Body of pancreas (tissue), 4 donors: Measurements from ENCODE around the gene GCLC. TPM values are rescaled to one million over a fixed set of nuclear protein-coding genes. Genes with fewer than 3 reads are reported as not detected.

Experiments used
- ATAC-seq: fragments of 150-250 bp; one replicate; pipeline ENCODE4 v1.9.1; 2016
- DNase-seq, 4 donors: peaks; one replicate each; pipeline ENCODE4 v3.0.0-alpha.2; 2019
- H3K27ac ChIP-seq, 4 donors: fragments of 200-600 bp; sonication (generic); 1 replicate in 3 of 4; 2 replicates in 1 of 4; pipeline versions ENCODE4 v1.5.1 to v1.6.1; 2016 to 2019; ENCODE audit warnings: mild to moderate bottlenecking in 1 of 4, mixed read lengths in 1 of 4, moderate library complexity in 1 of 4
- H3K27me3 ChIP-seq, 2 donors: fragments of 200-600 bp; sonication (generic); one replicate each; pipeline ENCODE4 v1.6.0; 2016; ENCODE audit warnings: mild to moderate bottlenecking in 1 of 2
- H3K36me3 ChIP-seq, 2 donors: fragments of 200-600 bp; sonication (generic); replicated peaks in 1 of 2; 2 replicates each; pipeline ENCODE4 v1.5.1; 2016; ENCODE audit warnings: low read depth in 2 of 2; ENCODE audit not compliant: insufficient read depth in 1 of 2
- H3K4me1 ChIP-seq: fragments of 200-600 bp; sonication (generic); one replicate; pipeline ENCODE4 v1.6.0; 2016
- H3K4me3 ChIP-seq, 2 donors: fragments of 200-600 bp; sonication (generic); 1 replicate in 1 of 2; 2 replicates in 1 of 2; pipeline ENCODE4 v1.5.1; 2016 to 2019
- H3K9me3 ChIP-seq, 3 donors: fragments of 200-600 bp; sonication (generic); 1 replicate in 2 of 3; 2 replicates in 1 of 3; pipeline ENCODE4 v1.5.1; 2016
- CTCF ChIP-seq, 7 experiments: fragments of 450-650 bp in 4 of 7; fragments of 200-600 bp in 3 of 7; sonication (generic) in 3 of 7; IDR thresholded peaks; one replicate each; pipeline ENCODE4 v1.5.1; 2016 to 2019; ENCODE audit warnings: antibody characterized with exemption in 7 of 7
- POLR2A ChIP-seq, 3 donors: fragments of 450-650 bp; IDR thresholded peaks; one replicate each; pipeline ENCODE4 v1.6.1; 2016; ENCODE audit warnings: antibody characterized with exemption in 3 of 3, mild to moderate bottlenecking in 2 of 3
- WGBS, 2 donors: methylation state at CpG; one replicate each; pipeline ENCODE4 v1.1.5; 2017; 5-methylcytosine and 5-hydroxymethylcytosine counted together
- intact Hi-C: fragments of 100-400 bp; cut with DNase I; formaldehyde crosslinking; loops from one replicate; pipeline ENCODE4 v1.15.1; 2023
- total RNA-seq, 2 donors: library from RNA; depleted of rRNA; stranded (reverse); fragments of >200 nt; gene quantifications; one replicate each; pipeline ENCODE4 v1.1.0, GENCODE V29; 2016

Gene GCLC
- total RNA-seq, 2 donors from 2014 or later: 27.2 to 30.7 TPM

DNA sequence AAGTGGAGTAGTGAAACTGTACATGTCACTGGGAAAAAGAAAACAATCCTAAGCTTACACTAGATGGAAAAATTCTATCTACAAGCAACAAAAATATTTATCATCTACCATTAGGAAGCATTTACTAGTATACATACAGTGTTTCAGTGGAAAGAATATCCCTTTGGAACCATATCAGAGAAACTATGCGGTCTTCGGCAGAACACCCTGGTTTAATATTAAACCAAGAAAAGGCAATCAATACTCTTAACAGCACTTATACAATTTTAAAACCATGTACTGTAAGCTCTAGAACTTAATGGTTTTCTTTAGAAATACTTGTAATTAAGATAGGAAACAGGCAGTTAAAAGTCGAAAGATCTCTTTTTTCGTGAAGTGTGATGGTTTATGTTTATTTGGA, 32.3 kb downstream of the GCLC start:
- 14 to 17% methylated on average over 4 of the region's 4 CpGs for WGBS, 2 donors
- Histone ChIP-seq H3K27me3 (no peaks in the 10 kb centered on the region), H3K27ac (peak overlapping the region in 3 of 4 donors; percentile 18 to 67 (median 50)), H3K4me3 (no peak overlapping the region), H3K4me1 (peaks cover 55% of the 10 kb centered on the region), H3K36me3 (no peaks in the 10 kb centered on the region), H3K9me3 (no peaks in the 10 kb centered on the region)
- no peak for TF ChIP-seq POLR2A (IDR thresholded peaks at IDR 0.05)
- TF ChIP-seq CTCF (IDR thresholded peaks at IDR 0.05): no peak
- no peak for DNase-seq
- ATAC-seq: peak; percentile 72
- intact Hi-C loops: no loop called here

DNA sequence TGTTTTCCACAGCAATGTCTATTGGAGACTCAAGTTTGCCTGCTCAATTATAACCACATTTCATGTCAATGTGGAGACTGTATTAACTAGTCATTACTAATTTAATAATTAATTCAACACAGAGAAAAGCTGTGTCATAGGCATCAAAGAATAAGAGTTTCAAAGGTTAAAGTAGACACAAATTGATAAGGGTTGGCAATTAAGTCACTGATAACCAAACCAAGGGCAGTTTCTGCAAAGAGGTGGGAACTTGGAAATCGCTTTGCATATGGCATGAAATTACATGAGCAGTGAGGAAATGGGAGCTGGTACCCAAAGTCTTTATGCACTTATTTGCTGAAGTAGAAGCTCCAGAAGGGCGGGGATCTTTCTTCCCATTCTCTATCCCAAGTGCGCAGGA, 34.2 kb downstream of the GCLC start:
- H3K27me3 ChIP-seq: no peaks in the 10 kb centered on the region
- ATAC-seq: no peak
- H3K9me3 ChIP-seq: no peaks in the 10 kb centered on the region
- H3K36me3 ChIP-seq: peaks cover 4 to 10% of the 10 kb centered on the region in 2 donors
- intact Hi-C loops: no loop called here
- H3K4me3 ChIP-seq: no peak overlapping the region
- 80 to 84% methylated on average over 3 of the region's 3 CpGs for WGBS, 2 donors
- peaks cover 45% of the 10 kb centered on the region for H3K4me1 ChIP-seq
- DNase-seq: no peak
- H3K27ac ChIP-seq: peak overlapping the region in 1 of 4 donors; percentile 2
- no peak for TF ChIP-seq CTCF (IDR thresholded peaks at IDR 0.05)
- TF ChIP-seq POLR2A (IDR thresholded peaks at IDR 0.05): no peak

DNA sequence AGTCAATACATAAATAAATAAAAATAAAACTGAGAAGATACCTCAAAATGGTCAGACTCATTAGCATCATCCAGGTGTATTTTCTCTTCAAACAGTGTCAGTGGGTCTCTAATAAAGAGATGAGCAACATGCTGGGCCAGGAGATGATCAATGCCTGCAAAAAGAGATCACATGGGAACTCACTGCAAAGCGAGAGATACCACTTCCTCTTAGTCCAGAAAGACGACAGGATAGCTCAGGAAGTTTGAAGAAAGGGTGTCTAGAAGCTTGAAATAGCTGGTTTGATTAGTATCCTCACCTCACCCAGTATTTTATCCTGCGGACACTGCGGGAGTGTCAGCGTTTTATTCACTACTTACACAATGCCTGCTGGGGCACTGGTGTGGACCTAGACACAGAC, 38.0 kb downstream of the GCLC start:
- intact Hi-C loops: loop anchor here (10.0 kb wide), 1 partner anchor 138 kb away; no protein-coding TSS in a partner anchor

GRCh38 chr6:53504512-53504911, 40.4 kb downstream of the GCLC start:
- intact Hi-C loops: loop anchor here (10.0 kb wide), 1 partner anchor 140 kb away; no protein-coding TSS in a partner anchor
- H3K4me3 ChIP-seq: no peak overlapping the region
- no peak for TF ChIP-seq CTCF (IDR thresholded peaks at IDR 0.05)
- TF ChIP-seq POLR2A (IDR thresholded peaks at IDR 0.05): no peak
- ATAC-seq (no peak), DNase-seq (no peak)
- WGBS, 2 donors: 89% methylated on average over 3 of the region's 3 CpGs
- H3K27ac ChIP-seq: no peak overlapping the region
- H3K27me3 ChIP-seq: no peaks in the 10 kb centered on the region
- H3K9me3 ChIP-seq: no peaks in the 10 kb centered on the region
- peaks cover 4 to 27% of the 10 kb centered on the region in 2 donors for H3K36me3 ChIP-seq
- no peaks in the 10 kb centered on the region for H3K4me1 ChIP-seq

More for the DNA sequence above, 38.0 kb downstream of the GCLC start:
- Histone ChIP-seq H3K27ac (no peak overlapping the region), H3K36me3 (peaks cover 4 to 19% of the 10 kb centered on the region in 2 donors), H3K9me3 (no peaks in the 10 kb centered on the region), H3K4me3 (no peak overlapping the region), H3K4me1 (peaks cover 11% of the 10 kb centered on the region), H3K27me3 (no peaks in the 10 kb centered on the region)
- ATAC-seq: no peak
- no peak for TF ChIP-seq POLR2A (IDR thresholded peaks at IDR 0.05)
- no peak for TF ChIP-seq CTCF (IDR thresholded peaks at IDR 0.05)
- 76 to 87% methylated on average over 5 of the region's 5 CpGs for WGBS, 2 donors
- no peak for DNase-seq

DNA sequence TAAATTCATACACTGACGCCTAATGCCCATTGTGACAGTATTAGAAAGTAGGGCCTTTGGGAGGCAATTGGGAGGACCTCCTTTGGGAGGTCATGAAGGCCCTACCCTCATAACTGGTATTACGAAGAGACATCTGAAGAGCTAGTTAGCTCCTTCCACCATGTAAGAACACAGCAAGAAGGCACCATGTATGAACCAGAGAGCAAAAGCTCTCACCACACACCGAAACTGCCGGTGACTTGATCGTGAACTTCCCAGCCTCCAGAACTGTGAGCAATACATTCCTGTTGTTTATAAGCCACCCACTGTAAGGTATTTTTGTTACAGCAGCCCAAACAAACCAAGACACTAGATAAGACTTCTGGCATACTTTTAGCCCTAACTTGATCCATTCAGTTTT, 41.8 kb downstream of the GCLC start:
- DNase-seq: no peak
- Histone ChIP-seq H3K4me3 (no peak overlapping the region), H3K27me3 (no peaks in the 10 kb centered on the region), H3K9me3 (no peaks in the 10 kb centered on the region), H3K36me3 (peaks cover 4 to 29% of the 10 kb centered on the region in 2 donors), H3K27ac (no peak overlapping the region), H3K4me1 (no peaks in the 10 kb centered on the region)
- intact Hi-C loops: loop anchor here (10.0 kb wide), 1 partner anchor 142 kb away; no protein-coding TSS in a partner anchor
- ATAC-seq: no peak
- WGBS, 2 donors: 93 to 95% methylated on average over 5 of the region's 5 CpGs
- TF ChIP-seq CTCF (IDR thresholded peaks at IDR 0.05) (no peak), POLR2A (IDR thresholded peaks at IDR 0.05) (no peak)
